Activated T-cell treated with anti-CD3 and anti-CD28 coated beads, Interleukin-2, amount 50 U/mL, for 1 hour (primary cell): ENCODE results near the gene BICD1.

Source experiments
- DNase-seq: peaks from one replicate; pipeline ENCODE4 v3.0.0-alpha.2; 2020

The BICD1 gene

DNA sequence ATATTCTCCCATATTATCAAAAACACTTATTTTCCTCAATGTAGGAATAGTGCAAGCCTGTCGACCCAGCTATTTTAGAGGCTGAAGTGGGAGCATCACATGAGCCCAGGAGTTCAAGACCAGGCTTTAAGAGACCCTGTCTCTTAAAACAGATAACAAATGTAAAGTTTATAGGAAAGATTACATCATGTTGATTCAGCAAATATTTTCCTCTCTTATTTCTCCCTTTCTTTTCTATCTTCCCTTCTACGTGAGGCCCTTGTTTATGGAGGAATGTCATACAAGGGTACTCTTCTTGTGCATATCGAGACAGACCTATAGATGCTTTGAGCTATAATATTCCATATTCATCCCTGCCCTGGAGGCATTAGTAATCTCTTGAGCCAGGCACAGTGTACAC lies 256.2 kb downstream of the BICD1 start:
- DNase-seq: no peak

DNA sequence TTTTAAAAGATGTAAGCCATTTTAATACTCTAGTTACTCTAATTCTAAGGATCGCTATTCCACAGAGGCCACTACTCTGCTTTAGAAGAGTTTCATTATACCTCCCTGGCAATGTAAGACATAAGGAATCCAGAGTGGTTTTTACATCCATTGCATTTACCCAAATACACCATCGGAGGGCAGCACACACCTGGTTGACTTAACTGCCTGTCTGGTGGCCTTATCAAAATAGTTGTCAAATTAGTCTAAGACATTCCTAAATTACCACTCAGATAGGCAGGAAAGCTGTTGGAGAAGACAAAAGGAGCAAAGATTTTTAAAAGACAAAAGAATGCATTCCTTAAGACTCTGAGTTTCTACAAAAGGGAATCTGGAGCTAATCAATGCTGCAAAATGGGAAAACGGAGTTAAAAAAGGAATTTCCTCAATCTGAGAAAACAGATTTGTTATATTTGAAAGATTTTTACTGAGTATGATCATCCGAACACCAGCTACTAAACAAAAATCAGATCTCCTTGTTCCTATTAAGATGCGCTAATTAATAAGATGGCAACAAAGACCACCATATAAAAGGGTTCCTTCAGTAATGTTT lies 258.9 kb downstream of the BICD1 start:
- no peak for DNase-seq

GRCh38 chr12:32366714-32367113 lies 260.1 kb downstream of the BICD1 start:
- no peak for DNase-seq

DNA sequence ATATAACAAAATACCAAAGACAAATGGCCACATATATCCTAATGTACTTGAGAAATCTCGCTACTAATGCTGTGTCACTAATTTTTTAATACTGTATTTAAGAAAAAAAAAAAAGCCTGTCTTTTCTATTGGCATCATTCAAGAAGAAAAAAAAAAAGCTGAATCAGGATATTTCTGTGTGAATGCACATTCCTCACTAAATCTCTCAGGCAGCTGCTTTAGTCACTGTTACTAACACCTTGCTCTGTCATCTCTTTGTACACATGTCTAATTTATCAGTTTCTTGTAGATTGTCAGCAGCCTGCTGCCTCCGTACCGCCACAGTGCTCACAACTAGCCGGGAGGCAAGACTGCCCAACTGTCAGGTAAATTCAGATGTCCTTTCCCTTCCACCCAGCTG lies 260.7 kb downstream of the BICD1 start:
- no peak for DNase-seq

- no peak for DNase-seq
These were observed 262.6 kb downstream of the BICD1 start for GRCh38 chr12:32369202-32369601.

DNA sequence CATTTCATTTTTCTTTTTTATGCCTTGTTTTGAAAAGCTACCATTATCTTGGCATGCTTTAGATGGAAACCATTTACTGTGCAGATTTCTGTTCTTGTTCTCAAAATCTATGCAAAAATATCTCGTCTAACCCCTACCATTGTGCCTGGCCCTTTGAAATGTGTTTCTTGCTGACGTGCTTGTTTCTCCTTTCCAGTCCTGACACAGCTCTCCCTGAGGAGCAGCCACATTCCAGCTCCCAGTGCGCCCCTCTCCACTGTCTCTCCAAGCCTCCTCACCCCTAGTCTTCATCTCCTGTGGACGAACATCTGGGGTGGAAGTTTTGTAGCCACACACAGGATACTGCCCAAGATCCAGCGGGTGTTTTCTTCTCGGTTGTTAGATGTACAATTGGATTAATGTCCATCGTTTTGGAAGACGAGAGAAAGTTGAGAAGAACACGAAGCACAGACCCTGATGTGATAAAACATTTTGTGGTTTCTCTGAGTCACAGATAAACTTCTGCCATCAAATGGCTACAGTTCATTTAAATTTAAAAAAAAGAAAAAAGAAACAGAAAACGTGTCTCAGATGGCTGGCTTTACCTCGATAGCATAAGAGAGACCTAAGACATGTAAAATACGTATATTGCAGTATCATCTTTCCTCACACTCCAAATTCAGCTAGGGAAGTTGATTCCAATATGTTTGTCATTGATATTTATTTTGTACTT lies 270.9 kb downstream of the BICD1 start:
- no peak for DNase-seq

- no peak for DNase-seq
These were observed 272.6 kb downstream of the BICD1 start for GRCh38 chr12:32379213-32379612.

- DNase-seq: no peak
These were observed 273.0 kb downstream of the BICD1 start for GRCh38 chr12:32379667-32380066.

DNA sequence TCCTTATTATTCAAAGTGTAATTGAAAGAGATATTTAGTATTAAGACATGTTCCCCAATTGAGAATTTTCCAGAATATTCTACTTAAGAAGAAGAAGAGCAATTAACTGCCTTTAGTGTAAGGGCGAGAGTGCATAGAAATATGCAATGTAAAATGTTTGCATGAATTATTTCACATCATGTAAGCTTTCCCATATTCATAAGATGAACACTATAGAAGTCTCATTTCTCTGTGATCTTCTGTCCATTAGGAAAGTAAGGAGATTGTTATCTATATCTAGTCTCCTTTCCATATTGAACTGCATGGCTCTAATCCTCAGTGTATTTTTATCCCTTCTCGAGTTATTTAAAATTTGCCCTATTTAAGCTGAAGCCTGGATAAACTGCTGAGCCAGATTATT lies 275.6 kb downstream of the BICD1 start:
- no peak for DNase-seq

DNA sequence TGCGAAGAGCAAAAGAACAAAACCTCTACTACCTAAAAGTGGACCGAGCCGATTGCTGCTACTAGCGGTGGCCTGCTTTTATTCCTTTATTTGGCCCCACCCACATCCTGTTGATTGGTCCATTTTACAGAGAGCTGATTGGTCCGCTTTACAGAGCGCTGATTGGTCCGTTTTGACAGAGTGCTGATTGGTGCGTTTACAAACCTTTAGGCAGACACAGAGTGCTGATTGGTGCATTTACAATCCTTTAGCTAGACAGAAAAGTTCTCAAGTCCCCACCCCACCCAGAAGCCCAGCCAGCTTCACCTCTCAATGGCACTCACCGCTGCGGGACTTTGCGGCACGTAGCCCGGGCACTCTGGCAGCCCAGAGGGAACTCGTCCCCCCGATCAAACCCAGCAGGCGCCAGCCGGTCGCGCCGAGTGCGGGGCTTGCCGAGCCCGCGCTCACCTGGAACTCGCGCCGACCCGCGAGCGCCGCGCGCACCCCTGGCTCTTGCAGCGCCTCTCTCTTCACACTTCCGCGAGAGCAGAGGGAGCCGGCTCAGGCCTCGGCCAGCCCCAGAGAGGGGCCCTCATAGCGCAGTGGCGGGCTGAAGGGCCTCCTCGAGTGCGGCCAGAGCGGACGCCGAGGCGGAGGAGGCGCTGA lies 284.0 kb downstream of the BICD1 start:
- DNase-seq: no peak

DNA sequence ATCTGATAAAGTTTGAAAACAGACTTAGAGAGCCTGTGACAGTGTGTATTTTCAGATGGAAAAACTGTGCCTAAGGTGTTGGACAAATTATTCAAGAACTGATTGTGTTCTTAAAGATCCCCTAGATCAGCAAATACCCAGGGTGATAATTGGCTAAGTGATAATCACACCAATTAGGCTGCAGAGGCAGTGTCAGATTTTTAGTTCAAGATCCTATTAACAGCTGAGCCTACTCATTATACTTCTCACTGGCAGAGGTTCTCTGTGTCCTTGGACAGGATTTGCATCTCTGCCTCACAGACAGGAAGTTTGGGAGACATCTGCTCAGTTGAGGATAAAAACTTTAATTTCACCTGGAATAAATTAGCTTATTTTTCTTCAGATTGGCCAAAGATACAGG lies 288.4 kb downstream of the BICD1 start:
- no peak for DNase-seq

DNA sequence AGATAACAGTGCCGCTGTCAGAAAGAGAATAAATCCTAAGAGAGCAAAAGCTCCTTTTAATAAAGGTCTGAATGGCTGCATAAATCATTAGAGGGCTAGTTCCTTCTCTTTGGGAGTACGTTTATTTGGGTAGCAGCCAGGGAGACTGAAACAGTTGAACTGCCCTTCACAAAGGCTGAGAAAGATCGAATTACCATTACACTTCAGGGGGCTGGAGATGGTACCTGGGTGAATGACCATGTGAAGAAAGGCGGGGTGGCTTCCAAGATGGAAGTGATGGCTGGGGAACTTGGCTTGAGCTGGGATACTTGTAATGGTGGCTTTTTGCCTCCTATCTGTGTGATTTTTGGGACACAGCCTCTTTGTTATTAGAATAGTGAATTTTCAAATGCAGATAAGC lies 291.0 kb downstream of the BICD1 start:
- DNase-seq: no peak

DNA sequence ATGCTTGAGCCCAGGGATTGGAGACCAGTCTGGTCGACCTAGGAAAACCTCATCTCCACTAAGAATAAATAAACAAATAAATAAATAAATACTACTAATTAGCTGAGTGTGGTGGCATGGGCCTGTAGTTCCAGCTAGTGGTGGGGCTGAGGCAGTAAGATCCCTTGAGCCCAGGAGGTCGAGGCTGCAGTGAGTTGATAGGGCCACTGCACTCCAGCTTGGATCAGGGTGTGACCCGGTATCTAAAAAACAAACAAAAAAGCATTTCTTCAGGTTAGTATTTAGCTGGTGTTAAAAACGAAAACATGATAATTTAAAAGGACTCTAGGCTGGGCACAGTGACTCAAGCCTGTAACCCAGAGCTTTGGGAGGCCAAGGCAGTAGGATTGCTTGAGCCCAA lies 291.5 kb downstream of the BICD1 start:
- no peak for DNase-seq

GRCh38 chr12:32398816-32399369 lies 292.2 kb downstream of the BICD1 start:
- no peak for DNase-seq

- peak; percentile 36 for DNase-seq
These were observed 292.9 kb downstream of the BICD1 start, which contains the start of gene FGD4 for GRCh38 chr12:32399370-32400113. Gene FGD4, plus strand, starts transcription at chr12:32399558.

DNA sequence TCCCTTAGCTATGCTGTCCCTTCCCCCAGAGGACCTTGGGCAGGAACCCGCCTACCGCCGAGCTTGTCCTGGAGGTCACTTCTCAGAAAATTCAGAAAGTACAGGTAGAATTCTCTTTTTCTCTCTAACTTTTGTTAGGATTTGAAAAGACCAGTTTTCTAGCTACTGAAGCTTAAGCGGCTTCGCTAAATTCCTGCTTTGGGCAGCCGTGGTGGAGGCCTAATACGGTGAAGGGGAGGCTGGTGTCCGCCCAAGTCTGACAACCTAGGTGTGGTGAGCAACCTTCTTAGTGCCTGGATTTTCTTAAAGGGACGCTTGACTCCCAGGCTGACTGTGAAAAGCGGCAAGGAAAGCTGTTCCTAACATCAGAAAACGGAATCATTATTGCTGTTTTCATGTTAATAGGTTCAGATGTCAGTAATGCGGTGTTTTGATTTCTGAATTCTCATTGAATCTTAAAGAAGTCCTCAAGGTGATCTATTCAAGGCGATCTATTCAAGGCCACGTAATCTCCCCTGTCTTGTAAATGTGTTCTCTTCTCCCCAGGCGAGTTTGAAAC lies 293.5 kb downstream of the BICD1 start:
- no peak for DNase-seq

GRCh38 chr12:32400866-32401265 lies 294.2 kb downstream of the BICD1 start:
- no peak for DNase-seq

DNA sequence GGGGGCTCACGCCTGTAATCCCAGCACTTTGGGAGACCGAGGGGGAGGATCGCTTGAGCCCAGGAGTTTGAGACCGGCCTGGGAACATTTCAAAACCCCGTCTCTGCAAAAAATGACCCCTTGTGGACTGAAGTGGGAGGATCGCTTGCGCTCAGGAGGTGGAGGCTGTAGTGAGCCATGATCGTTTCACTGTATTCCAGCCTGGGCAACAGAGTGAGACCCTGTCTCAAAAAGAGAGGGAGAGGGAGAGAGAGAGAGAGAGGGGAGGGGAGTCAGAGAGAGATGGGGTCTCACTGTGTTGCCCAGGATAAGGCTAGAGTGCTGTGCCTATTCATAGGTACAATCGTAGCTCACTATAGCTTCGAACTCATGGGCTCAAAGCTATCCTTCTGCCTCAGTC lies 295.5 kb downstream of the BICD1 start:
- no peak for DNase-seq

GRCh38 chr12:32402946-32403345 lies 296.3 kb downstream of the BICD1 start:
- no peak for DNase-seq

DNA sequence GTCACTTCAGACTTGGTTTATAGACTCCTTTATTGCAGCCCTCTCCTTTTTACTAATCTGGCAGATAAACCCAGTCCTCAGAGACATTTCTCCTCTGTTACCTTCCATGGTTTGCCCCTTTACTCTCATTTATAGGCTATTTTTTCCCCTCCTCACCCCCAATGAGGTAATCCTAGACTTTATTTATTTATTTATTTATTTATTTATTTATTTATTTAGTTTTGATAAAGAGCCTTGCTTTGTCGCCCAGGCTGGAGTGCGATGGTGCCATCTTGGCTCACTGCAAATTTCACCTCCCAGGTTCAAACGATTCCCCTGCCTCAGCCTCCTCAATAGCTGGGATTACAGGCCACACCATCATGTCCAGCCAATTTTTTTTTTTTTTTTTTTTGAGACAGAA lies 301.1 kb downstream of the BICD1 start:
- no peak for DNase-seq

- no peak for DNase-seq
These were observed 306.8 kb downstream of the BICD1 start for GRCh38 chr12:32413412-32413811.

DNA sequence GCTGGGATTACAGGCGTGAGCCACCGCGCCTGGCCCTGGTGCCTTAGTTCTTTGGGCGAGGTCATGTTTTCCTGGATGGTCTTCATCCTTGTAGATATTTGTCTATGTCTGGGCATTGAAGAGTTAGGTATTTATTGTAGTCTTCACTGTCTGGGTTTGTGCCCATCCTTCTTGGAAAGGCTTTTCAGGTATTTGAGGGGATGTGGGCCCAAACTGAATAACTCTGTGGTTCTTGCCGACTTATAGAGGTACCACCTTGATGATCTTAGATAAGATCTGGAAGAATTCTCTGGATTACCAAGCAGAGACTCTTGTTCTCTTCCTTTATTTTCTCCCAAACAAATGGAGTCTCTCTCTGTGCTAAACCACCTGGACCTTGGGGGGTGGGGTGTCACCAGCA lies 311.6 kb downstream of the BICD1 start:
- no peak for DNase-seq

DNA sequence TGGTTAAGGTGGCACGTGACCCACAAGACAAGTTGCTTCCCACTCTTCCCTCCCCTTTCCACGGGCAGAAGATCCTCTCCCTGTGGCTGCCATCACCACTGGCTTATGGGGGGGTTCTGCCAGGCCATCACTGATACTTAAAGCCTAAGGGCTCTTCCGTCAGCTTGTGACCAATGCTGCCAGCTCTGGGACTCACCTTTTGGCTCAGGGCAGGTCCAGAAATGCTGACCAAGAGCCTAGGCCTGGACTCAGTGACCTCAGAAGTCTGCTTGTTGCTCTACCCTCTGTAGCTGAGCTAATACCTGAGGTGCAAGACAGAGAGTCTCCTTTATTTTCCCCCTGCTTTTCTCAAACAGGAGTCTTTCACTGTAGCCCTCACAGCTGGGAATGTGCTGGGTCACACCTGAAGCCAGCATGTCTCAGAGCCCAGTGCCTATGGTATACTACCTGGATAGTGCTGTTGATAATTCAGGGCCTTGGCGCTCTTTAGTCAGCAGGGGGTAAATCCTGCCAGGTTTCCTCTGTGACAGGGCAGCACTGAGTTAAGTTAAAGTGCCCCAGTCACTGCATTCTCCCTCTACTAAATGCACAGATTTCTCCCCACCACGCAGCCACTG lies 312.4 kb downstream of the BICD1 start:
- DNase-seq: no peak
